CD14-positive monocyte (primary cell): ENCODE results near the gene SCAF11. TPM values are rescaled to one million over a fixed set of nuclear protein-coding genes. Genes with fewer than 3 reads are reported as not detected.
A peak's percentile ranks its signal among the peaks of the same experiment; 100 is the strongest.

Experiments used
- DNase-seq, 3 donors: peaks; one replicate each; pipeline ENCODE4 v3.0.0-alpha.2; 2011 to 2022
- H2AFZ ChIP-seq: 2 replicates; pipeline ENCODE4 v1.6.0; 2012; ENCODE audit warnings: mild to moderate bottlenecking, low read depth, low read length, inconsistent platforms; ENCODE audit not compliant: insufficient read depth, poor library complexity, severe bottlenecking
- H3K27ac ChIP-seq, 2 donors: 1 replicate in 1 of 2; 2 replicates in 1 of 2; pipeline ENCODE4 v1.5.1; 2012 to 2013; ENCODE audit warnings: low read length in 2 of 2, control low read depth in 1 of 2, inconsistent platforms in 1 of 2, low read depth in 1 of 2, mild to moderate bottlenecking in 1 of 2
- H3K27me3 ChIP-seq, 2 donors: one replicate each; pipeline versions ENCODE4 v1.6.0 to v1.6.1; 2011 to 2013; ENCODE audit warnings: low read length in 2 of 2; ENCODE audit not compliant: control insufficient read depth in 2 of 2, insufficient read depth in 2 of 2
- H3K36me3 ChIP-seq, 2 donors: replicated peaks in 1 of 2; 1 replicate in 1 of 2; 2 replicates in 1 of 2; pipeline versions ENCODE4 v1.5.1 to v1.6.1; 2012 to 2013; ENCODE audit warnings: low read length in 2 of 2, control low read depth in 1 of 2, inconsistent platforms in 1 of 2, mild to moderate bottlenecking in 1 of 2; ENCODE audit not compliant: insufficient read depth in 2 of 2, control insufficient read depth in 1 of 2
- H3K4me1 ChIP-seq, 2 donors: 1 replicate in 1 of 2; 2 replicates in 1 of 2; pipeline versions ENCODE4 v1.5.1 to v1.6.1; 2012 to 2013; ENCODE audit warnings: low read length in 2 of 2, control low read depth in 1 of 2, inconsistent platforms in 1 of 2, mild to moderate bottlenecking in 1 of 2, moderate library complexity in 1 of 2; ENCODE audit not compliant: insufficient read depth in 2 of 2, control insufficient read depth in 1 of 2
- H3K4me2 ChIP-seq: replicated peaks from 2 replicates; pipeline ENCODE3; 2012; ENCODE audit warnings: low read length, moderate library complexity, mild to moderate bottlenecking; ENCODE audit not compliant: poor library complexity, severe bottlenecking; ENCODE audit errors: extremely low read depth
- H3K4me3 ChIP-seq, 3 experiments: fragments of 200-600 bp in 1 of 3; sonication (generic) in 1 of 3; replicated peaks in 1 of 3; 1 replicate in 2 of 3; 2 replicates in 1 of 3; pipeline ENCODE4 v1.5.1; 2011 to 2013; ENCODE audit warnings: low read length in 3 of 3, mild to moderate bottlenecking in 3 of 3, control low read depth in 2 of 3, low read depth in 2 of 3, inconsistent platforms in 1 of 3, moderate library complexity in 1 of 3
- H3K79me2 ChIP-seq: 2 replicates; pipeline ENCODE4 v1.6.0; 2012; ENCODE audit warnings: mild to moderate bottlenecking, control low read depth, inconsistent platforms, low read length, moderate library complexity; ENCODE audit not compliant: insufficient read depth
- H3K9ac ChIP-seq: 2 replicates; pipeline ENCODE4 v1.6.0; 2017; ENCODE audit warnings: low read length, mild to moderate bottlenecking; ENCODE audit not compliant: insufficient read depth, poor library complexity, severe bottlenecking
- H3K9me3 ChIP-seq, 2 donors: replicated peaks in 1 of 2; 1 replicate in 1 of 2; 2 replicates in 1 of 2; pipeline versions ENCODE4 v1.5.1 to v1.6.1; 2012 to 2013; ENCODE audit warnings: low read length in 2 of 2, control low read depth in 1 of 2; ENCODE audit not compliant: control insufficient read depth in 1 of 2, insufficient read depth in 1 of 2
- H4K20me1 ChIP-seq: 2 replicates; pipeline ENCODE4 v1.6.0; 2012; ENCODE audit warnings: mild to moderate bottlenecking, low read length, control low read depth, moderate library complexity; ENCODE audit not compliant: insufficient read depth
- H3K27ac Mint-ChIP-seq, 7 donors: one replicate each; pipeline ENCODE4 v1.8.0; 2020; ENCODE audit warnings: mild to moderate bottlenecking in 7 of 7, mixed read lengths in 7 of 7, moderate library complexity in 6 of 7, inconsistent platforms in 2 of 7
- H3K27me3 Mint-ChIP-seq, 3 donors: one replicate each; pipeline ENCODE4 v1.8.0; 2021 to 2022; ENCODE audit warnings: low read depth in 3 of 3, mild to moderate bottlenecking in 3 of 3, mixed read lengths in 3 of 3, moderate library complexity in 3 of 3, inconsistent platforms in 1 of 3
- H3K36me3 Mint-ChIP-seq, 2 donors: one replicate each; pipeline ENCODE4 v1.8.0; 2020; ENCODE audit warnings: mixed read lengths in 2 of 2, inconsistent platforms in 1 of 2, mild to moderate bottlenecking in 1 of 2
- H3K4me1 Mint-ChIP-seq: one replicate; pipeline ENCODE4 v1.8.0; 2020; ENCODE audit warnings: mild to moderate bottlenecking, mixed read lengths
- H3K4me3 Mint-ChIP-seq, 2 donors: one replicate each; pipeline ENCODE4 v1.8.0; 2020; ENCODE audit warnings: mild to moderate bottlenecking in 2 of 2, mixed read lengths in 2 of 2, moderate library complexity in 1 of 2
- H3K9me3 Mint-ChIP-seq, 7 donors: one replicate each; pipeline ENCODE4 v1.8.0; 2020 to 2022; ENCODE audit warnings: mixed read lengths in 7 of 7, mild to moderate bottlenecking in 6 of 7, moderate library complexity in 6 of 7, inconsistent platforms in 2 of 7
- WGBS: methylation state at CpG from one replicate; pipeline ENCODE4 v1.1.5; 2013; ENCODE audit warnings: missing lambda C conversion rate; ENCODE audit not compliant: insufficient coverage; 5-methylcytosine and 5-hydroxymethylcytosine counted together
- intact Hi-C, 2 donors: fragments of 100-400 bp; cut with micrococcal nuclease; formaldehyde crosslinking; loops; one replicate each; pipeline versions ENCODE4 v1.15.0 to v1.15.1; 2023
- polyA plus RNA-seq, 3 donors: library from polyadenylated mRNA; depleted of rRNA in 1 of 3; unstranded in 2 of 3; stranded (reverse) in 1 of 3; fragments of 300-500 nt in 2 of 3; fragments of >200 nt in 1 of 3; fragmentation: Illumina TruSeq in 2 of 3; gene quantifications; 1 replicate in 2 of 3; 2 replicates in 1 of 3; pipeline ENCODE4 v1.2.3, GENCODE V29; 2012 to 2021
- TF ChIP-seq, protein P1 (sequence below): fragments of 200-600 bp; IDR thresholded peaks from one replicate; pipeline ENCODE4 v1.8.0; 2022; ENCODE audit warnings: antibody characterized with exemption, mild to moderate bottlenecking

SCAF11 gene
- polyA plus RNA-seq, 3 donors, result 32.6 to 73.4 (median 56.1) TPM

- Histone ChIP-seq H4K20me1 (no peaks in the 10 kb centered on the region), H3K4me1 (peaks cover 0 to 9% of the 10 kb centered on the region in 2 donors), H3K36me3 (no peaks in the 10 kb centered on the region), H3K4me2 (no peak overlapping the region), H3K9ac (no peak overlapping the region), H2AFZ (no peak overlapping the region), H3K79me2 (peaks cover 7% of the 10 kb centered on the region), H3K4me3 (no peak overlapping the region), H3K27ac (no peak overlapping the region), H3K27me3 (no peaks in the 10 kb centered on the region), H3K9me3 (no peaks in the 10 kb centered on the region)
- no peak overlapping the region for H3K4me3 Mint-ChIP-seq
- H3K9me3 Mint-ChIP-seq, result peaks cover 1 to 6% (median 3%) of the 10 kb centered on the region in 7 donors
- H3K27me3 Mint-ChIP-seq, result peaks cover 0 to 2% (median 1%) of the 10 kb centered on the region in 3 donors
- intact Hi-C loops, result loop anchor here (5.0 to 10.0 kb wide), 4 partner anchors 267 to 670 kb away; partner anchors contain the start of genes ARID2 (in 1 of the 2) and SLC38A2 (in 1 of the 2)
- no peaks in the 10 kb centered on the region for H3K36me3 Mint-ChIP-seq
- H3K27ac Mint-ChIP-seq, result no peak overlapping the region
- TF ChIP-seq, protein P1, sequence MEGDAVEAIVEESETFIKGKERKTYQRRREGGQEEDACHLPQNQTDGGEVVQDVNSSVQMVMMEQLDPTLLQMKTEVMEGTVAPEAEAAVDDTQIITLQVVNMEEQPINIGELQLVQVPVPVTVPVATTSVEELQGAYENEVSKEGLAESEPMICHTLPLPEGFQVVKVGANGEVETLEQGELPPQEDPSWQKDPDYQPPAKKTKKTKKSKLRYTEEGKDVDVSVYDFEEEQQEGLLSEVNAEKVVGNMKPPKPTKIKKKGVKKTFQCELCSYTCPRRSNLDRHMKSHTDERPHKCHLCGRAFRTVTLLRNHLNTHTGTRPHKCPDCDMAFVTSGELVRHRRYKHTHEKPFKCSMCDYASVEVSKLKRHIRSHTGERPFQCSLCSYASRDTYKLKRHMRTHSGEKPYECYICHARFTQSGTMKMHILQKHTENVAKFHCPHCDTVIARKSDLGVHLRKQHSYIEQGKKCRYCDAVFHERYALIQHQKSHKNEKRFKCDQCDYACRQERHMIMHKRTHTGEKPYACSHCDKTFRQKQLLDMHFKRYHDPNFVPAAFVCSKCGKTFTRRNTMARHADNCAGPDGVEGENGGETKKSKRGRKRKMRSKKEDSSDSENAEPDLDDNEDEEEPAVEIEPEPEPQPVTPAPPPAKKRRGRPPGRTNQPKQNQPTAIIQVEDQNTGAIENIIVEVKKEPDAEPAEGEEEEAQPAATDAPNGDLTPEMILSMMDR, result no peak
- DNase-seq, result no peak
- peaks cover 7% of the 10 kb centered on the region for H3K4me1 Mint-ChIP-seq
- WGBS, result 97% methylated on average over 2 of the region's 2 CpGs
Observed at GRCh38 chr12:45994736-45995135, 4.4 kb upstream of the SCAF11 start.

DNA sequence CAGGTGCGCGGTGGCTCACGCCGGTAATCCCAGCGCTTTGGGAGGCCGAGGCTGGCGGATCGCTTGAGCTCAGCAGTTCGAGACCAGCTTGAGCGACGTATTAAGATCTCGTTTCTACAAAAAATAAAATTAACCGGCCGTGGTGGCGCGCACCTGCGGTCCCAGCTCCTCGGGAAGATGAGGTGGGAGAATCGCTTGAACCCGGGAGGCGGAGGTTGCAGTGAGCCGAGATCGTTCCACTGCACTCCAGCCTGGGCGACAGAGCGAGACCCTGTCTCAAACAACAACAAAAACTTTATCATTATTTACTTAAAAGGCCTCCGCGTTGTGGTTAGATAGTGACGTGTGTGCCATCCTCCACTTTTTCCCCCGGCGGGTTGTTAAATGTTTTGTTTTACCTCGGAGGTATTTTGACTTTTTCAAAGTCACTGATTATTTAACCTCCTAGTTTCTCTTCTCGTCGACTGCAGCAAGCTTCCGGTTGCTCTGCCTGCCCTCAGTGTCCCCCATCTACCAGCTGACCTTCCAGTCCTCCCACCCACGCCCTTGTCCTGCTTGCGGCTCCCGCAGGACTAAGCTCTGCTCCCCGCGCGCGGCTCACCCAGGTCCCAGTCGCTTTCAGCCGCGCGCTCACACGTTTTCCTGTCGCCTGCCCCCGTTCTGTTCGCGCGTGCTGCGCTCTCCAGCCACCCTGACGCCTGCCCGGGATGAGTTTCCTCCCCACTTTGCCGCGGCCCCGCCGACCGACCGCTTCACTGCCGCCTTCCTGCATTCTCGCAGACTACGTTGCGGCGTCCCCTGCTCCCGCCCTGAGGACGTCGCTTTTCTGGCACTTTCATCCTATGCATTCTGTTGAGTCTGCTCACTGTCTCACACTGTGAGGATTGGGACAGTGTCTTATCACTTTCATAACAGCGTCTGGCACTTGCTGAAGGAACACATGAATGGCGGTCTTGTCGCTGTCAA lies 1.2 kb upstream of the SCAF11 start:
- WGBS, result under 1% methylated on average over 51 of the region's 71 CpGs

More for the DNA sequence above, 1.2 kb upstream of the SCAF11 start:
- H3K9ac ChIP-seq, result peak overlapping the region; percentile 79
- no peaks in the 10 kb centered on the region for H3K36me3 ChIP-seq
- H3K79me2 ChIP-seq, result peaks cover 38% of the 10 kb centered on the region
- peaks cover 23 to 39% of the 10 kb centered on the region in 2 donors for H3K4me1 ChIP-seq
- H4K20me1 ChIP-seq, result peaks cover 11% of the 10 kb centered on the region
- Mint-ChIP-seq H3K27ac (peak overlapping the region; percentile 95 to 98 (median 96)), H3K9me3 (no peaks in the 10 kb centered on the region), H3K36me3 (peaks cover 7 to 14% of the 10 kb centered on the region in 2 donors), H3K27me3 (peaks cover 0 to 1% (median 0%) of the 10 kb centered on the region in 3 donors), H3K4me1 (peaks cover 30% of the 10 kb centered on the region), H3K4me3 (peak overlapping the region; percentile 96 to 98)
- intact Hi-C loops, result loop anchor here (5.0 to 10.0 kb wide), 4 partner anchors 264 to 673 kb away; partner anchors contain the start of genes ARID2 (in 1 of the 2) and SLC38A2 (in 1 of the 2)
- H3K9me3 ChIP-seq, result no peaks in the 10 kb centered on the region
- peak overlapping the region; percentile 93 for H3K4me2 ChIP-seq
- H3K27me3 ChIP-seq, result no peaks in the 10 kb centered on the region
- H3K4me3 ChIP-seq, result peak overlapping the region; percentile 61 to 87 (median 65)
- peak; percentile 64 to 70 (median 64) for DNase-seq
- TF ChIP-seq, protein P1, result no peak
- H2AFZ ChIP-seq, result peak overlapping the region; percentile 92
- peak overlapping the region; percentile 96 to 99 for H3K27ac ChIP-seq
